Testis (tissue), 2 donors: ENCODE measurements around the gene PFDN5.

Experiments
- POLR2A ChIP-seq: fragments of 450-650 bp; IDR thresholded peaks from one replicate; pipeline ENCODE4 v1.6.1; 2017; ENCODE audit warnings: antibody characterized with exemption, mild to moderate bottlenecking, moderate library complexity
- TF ChIP-seq, protein P1 (sequence below), 3 experiments: fragments of 450-650 bp in 2 of 3; fragments of 200-600 bp in 1 of 3; sonication (generic) in 1 of 3; IDR thresholded peaks; one replicate each; pipeline ENCODE4 v1.5.1; 2016 to 2019; ENCODE audit warnings: antibody characterized with exemption in 3 of 3, mild to moderate bottlenecking in 2 of 3, moderate library complexity in 1 of 3

- TF ChIP-seq, protein P1, sequence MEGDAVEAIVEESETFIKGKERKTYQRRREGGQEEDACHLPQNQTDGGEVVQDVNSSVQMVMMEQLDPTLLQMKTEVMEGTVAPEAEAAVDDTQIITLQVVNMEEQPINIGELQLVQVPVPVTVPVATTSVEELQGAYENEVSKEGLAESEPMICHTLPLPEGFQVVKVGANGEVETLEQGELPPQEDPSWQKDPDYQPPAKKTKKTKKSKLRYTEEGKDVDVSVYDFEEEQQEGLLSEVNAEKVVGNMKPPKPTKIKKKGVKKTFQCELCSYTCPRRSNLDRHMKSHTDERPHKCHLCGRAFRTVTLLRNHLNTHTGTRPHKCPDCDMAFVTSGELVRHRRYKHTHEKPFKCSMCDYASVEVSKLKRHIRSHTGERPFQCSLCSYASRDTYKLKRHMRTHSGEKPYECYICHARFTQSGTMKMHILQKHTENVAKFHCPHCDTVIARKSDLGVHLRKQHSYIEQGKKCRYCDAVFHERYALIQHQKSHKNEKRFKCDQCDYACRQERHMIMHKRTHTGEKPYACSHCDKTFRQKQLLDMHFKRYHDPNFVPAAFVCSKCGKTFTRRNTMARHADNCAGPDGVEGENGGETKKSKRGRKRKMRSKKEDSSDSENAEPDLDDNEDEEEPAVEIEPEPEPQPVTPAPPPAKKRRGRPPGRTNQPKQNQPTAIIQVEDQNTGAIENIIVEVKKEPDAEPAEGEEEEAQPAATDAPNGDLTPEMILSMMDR (IDR thresholded peaks at IDR 0.05), result no peak
- TF ChIP-seq POLR2A, result no peak
Measured at GRCh38 chr12:53279888-53280498, 15.3 kb upstream of the PFDN5 start.
